GM12878 (cell line): Measurements from ENCODE around the gene MARS1. TPM values are rescaled to one million over a fixed set of nuclear protein-coding genes. Genes with fewer than 3 reads are reported as not detected.
A peak's percentile ranks its signal among the peaks of the same experiment; 100 is the strongest.

Experiments used
- ATF3 ChIP-seq: IDR thresholded peaks from 2 replicates; pipeline ENCODE4 v1.6.1; 2011; ENCODE audit warnings: low read depth, mild to moderate bottlenecking, low read length, moderate library complexity, borderline replicate concordance; ENCODE audit errors: extremely low read depth
- CBX3 ChIP-seq: fragments of 200-600 bp; sonication (generic); IDR thresholded peaks from 2 replicates; pipeline ENCODE4 v1.6.1; 2016; ENCODE audit warnings: low read depth, borderline replicate concordance
- CREM ChIP-seq: IDR thresholded peaks from 2 replicates; pipeline ENCODE4 v1.6.1; 2014; ENCODE audit warnings: antibody characterized with exemption, low read depth
- E2F4 ChIP-seq: IDR thresholded peaks from 2 replicates; pipeline ENCODE4 v1.6.1; 2012; ENCODE audit warnings: low read depth, low read length, improper control_type of control experiment
- ELK1 ChIP-seq: IDR thresholded peaks from 2 replicates; pipeline ENCODE4 v1.6.1; 2012; ENCODE audit warnings: low read depth, low read length, improper control_type of control experiment
- FOS ChIP-seq: IDR thresholded peaks from 3 replicates; pipeline ENCODE4 v1.6.1; 2011; ENCODE audit warnings: borderline replicate concordance; ENCODE audit not compliant: insufficient read length; ENCODE audit errors: extremely low read depth
- FOXM1 ChIP-seq: IDR thresholded peaks from 2 replicates; pipeline ENCODE4 v1.6.1; 2012; ENCODE audit warnings: low read depth, mild to moderate bottlenecking, inconsistent platforms, low read length, moderate library complexity
- HCFC1 ChIP-seq: fragments of 150-350 bp; IDR thresholded peaks from 2 replicates; pipeline ENCODE4 v1.6.1; 2014; ENCODE audit warnings: low read length
- IRF4 ChIP-seq: IDR thresholded peaks from 2 replicates; pipeline ENCODE4 v1.6.1; 2011; ENCODE audit warnings: low read depth, low read length
- JUNB ChIP-seq: IDR thresholded peaks from 2 replicates; pipeline ENCODE4 v1.6.1; 2016; ENCODE audit warnings: antibody characterized with exemption, mild to moderate bottlenecking
- KDM1A ChIP-seq: fragments of 200-600 bp; sonication (generic); IDR thresholded peaks from 2 replicates; pipeline ENCODE4 v1.6.1; 2016; ENCODE audit warnings: borderline replicate concordance
- MLLT1 ChIP-seq: fragments of 450-650 bp; IDR thresholded peaks from 2 replicates; pipeline ENCODE4 v1.6.1; 2016; ENCODE audit warnings: mild to moderate bottlenecking
- MTA3 ChIP-seq: IDR thresholded peaks from 2 replicates; pipeline ENCODE4 v1.6.1; 2012; ENCODE audit warnings: low read length, inconsistent platforms, borderline replicate concordance
- NR2C1 ChIP-seq: fragments of 450-650 bp; IDR thresholded peaks from 2 replicates; pipeline ENCODE4 v1.6.1; 2017; ENCODE audit warnings: antibody characterized with exemption, mild to moderate bottlenecking, moderate library complexity
- POLR2A ChIP-seq: IDR thresholded peaks from 2 replicates; pipeline ENCODE4 v1.6.1; 2011; ENCODE audit warnings: low read depth, mild to moderate bottlenecking, low read length
- POLR2AphosphoS2 ChIP-seq: IDR thresholded peaks from 2 replicates; pipeline ENCODE4 v1.6.1; 2011; ENCODE audit warnings: low read depth, mild to moderate bottlenecking, low read length, improper control_type of control experiment, moderate library complexity
- RAD51 ChIP-seq: fragments of 450-650 bp; IDR thresholded peaks from 2 replicates; pipeline ENCODE4 v1.6.1; 2016; ENCODE audit warnings: moderate library complexity, mild to moderate bottlenecking, inconsistent platforms
- RELA ChIP-seq: fragments of 450-650 bp; IDR thresholded peaks from 2 replicates; pipeline ENCODE4 v1.8.0; 2014; ENCODE audit warnings: borderline replicate concordance; ENCODE audit not compliant: partially characterized antibody
- SIN3A ChIP-seq: IDR thresholded peaks from 2 replicates; pipeline ENCODE4 v1.6.1; 2012; ENCODE audit warnings: low read depth, low read length, improper control_type of control experiment
- SPI1 ChIP-seq: IDR thresholded peaks from 2 replicates; pipeline ENCODE4 v1.6.1; 2011; ENCODE audit warnings: low read depth, mild to moderate bottlenecking, low read length, moderate library complexity, borderline replicate concordance; ENCODE audit not compliant: insufficient read depth
- SRF ChIP-seq, 2 experiments: IDR thresholded peaks; 2 replicates each; pipeline ENCODE4 v1.6.1; 2011; ENCODE audit warnings: low read depth in 2 of 2, low read length in 2 of 2, mild to moderate bottlenecking in 1 of 2, moderate library complexity in 1 of 2
- SUPT20H ChIP-seq: IDR thresholded peaks from 2 replicates; pipeline ENCODE4 v1.6.1; 2011; ENCODE audit warnings: low read depth, mild to moderate bottlenecking, low read length, moderate library complexity, borderline replicate concordance; ENCODE audit not compliant: control insufficient read depth
- TAF1 ChIP-seq: IDR thresholded peaks from 2 replicates; pipeline ENCODE4 v1.6.1; 2011; ENCODE audit warnings: mild to moderate bottlenecking, low read depth, low read length, borderline replicate concordance
- TARDBP ChIP-seq: IDR thresholded peaks from 2 replicates; pipeline ENCODE4 v1.6.1; 2016; ENCODE audit warnings: borderline replicate concordance
- WRNIP1 ChIP-seq: IDR thresholded peaks from 2 replicates; pipeline ENCODE4 v1.6.1; 2011; ENCODE audit warnings: low read depth, low read length, improper control_type of control experiment, borderline replicate concordance
- YY1 ChIP-seq: IDR thresholded peaks from 2 replicates; pipeline ENCODE4 v1.6.1; 2011; ENCODE audit warnings: low read depth, mild to moderate bottlenecking, low read length
- ZNF207 ChIP-seq: fragments of 450-650 bp; IDR thresholded peaks from 2 replicates; pipeline ENCODE4 v1.6.1; 2014; ENCODE audit warnings: antibody characterized with exemption, mild to moderate bottlenecking, borderline replicate concordance
- ZNF24 ChIP-seq: fragments of 450-650 bp; IDR thresholded peaks from 2 replicates; pipeline ENCODE4 v1.6.1; 2017; ENCODE audit warnings: antibody characterized with exemption, mild to moderate bottlenecking
- ZNF384 ChIP-seq: IDR thresholded peaks from 2 replicates; pipeline ENCODE4 v1.6.1; 2012; ENCODE audit warnings: low read depth, mild to moderate bottlenecking, low read length, improper control_type of control experiment, borderline replicate concordance
- polyA plus RNA-seq, 11 experiments: library from polyadenylated mRNA; depleted of rRNA in 4 of 11; unstranded in 6 of 11; stranded (reverse) in 5 of 11; fragments of >200 nt; fragmentation: Nextera tagmentation in 4 of 11; fragmentation: Illumina TruSeq in 1 of 11; extraction: Ambion mirVana in 4 of 11; extraction: Trizol in 1 of 11; gene quantifications; 1 replicate in 1 of 11; 2 replicates in 10 of 11; pipeline versions ENCODE4 v1.2.1 to v1.2.3, GENCODE V29; 2011 to 2016; ENCODE audit warnings: inconsistent platforms in 2 of 11, missing spikeins in 2 of 11, low read depth in 1 of 11
- total RNA-seq, 4 experiments: library from RNA; depleted of rRNA in 3 of 4; stranded (reverse); fragments of >200 nt in 3 of 4; fragmentation: Illumina TruSeq in 1 of 4; extraction: Trizol in 1 of 4; gene quantifications; 2 replicates each; pipeline versions ENCODE4 v1.2.1 to v1.2.3, GENCODE V29; 2013 to 2021

Gene MARS1
- total and polyA plus RNA-seq, 10 of the 15 experiments (the other 5 are each of a cell fraction or from before 2014, with no cell fraction given) = 72.3 to 270 (median 153) TPM

- no peak for TF ChIP-seq E2F4
- no peak for TF ChIP-seq WRNIP1
- peak; percentile 23 for TF ChIP-seq RELA
- TF ChIP-seq TAF1 = peak; percentile 57; the same call in 1 of the 2 replicates
- TF ChIP-seq ZNF384 = no peak
- 0 out of 2 replicates have a peak, but pooled peaks have one; percentile 8 for TF ChIP-seq ZNF24
- TF ChIP-seq JUNB = no peak
- TF ChIP-seq FOXM1 = no peak
- TF ChIP-seq IRF4 = 0 out of 2 replicates have a peak, but pooled peaks have one; percentile 59
- TF ChIP-seq CBX3 = no peak
- 0 out of 2 replicates have a peak, but pooled peaks have one; percentile 49 for TF ChIP-seq YY1
- TF ChIP-seq TARDBP = no peak; the same call in 1 of the 2 replicates
- TF ChIP-seq SIN3A = no peak
- TF ChIP-seq NR2C1 = no peak
- no peak; the same call in 1 of the 2 replicates for TF ChIP-seq SPI1
- no peak for TF ChIP-seq SRF (IDR thresholded peaks at IDR 0.05; ENCODE audit: low read depth in 2 of 2, low read length in 2 of 2)
- 0 out of 2 replicates have a peak, but pooled peaks have one; percentile 24 for TF ChIP-seq POLR2A
- TF ChIP-seq POLR2AphosphoS2 = no peak
- no peak for TF ChIP-seq HCFC1
- peak; percentile 80 for TF ChIP-seq CREM
- no peak for TF ChIP-seq ZNF207
- no peak for TF ChIP-seq SUPT20H
- 0 out of 2 replicates have a peak, but pooled peaks have one; percentile 27 for TF ChIP-seq MLLT1
- no peak for TF ChIP-seq FOS
- no peak for TF ChIP-seq ATF3
- TF ChIP-seq ELK1 = no peak
- no peak for TF ChIP-seq RAD51
- no peak for TF ChIP-seq KDM1A
- no peak for TF ChIP-seq MTA3
Observed at GRCh38 chr12:57462251-57462911, 25.5 kb upstream of the MARS1 start (continued).
